ENCODE data around the gene NKX6-2. TPM values are rescaled to one million over a fixed set of nuclear protein-coding genes. Genes with fewer than 3 reads are reported as not detected.
"Not testable (repeated sequence)": the region's sequence is repeated elsewhere in the genome, so short reads cannot be mapped to it uniquely, and the experiment has no call there.

NKX6-2 gene
- total and polyA plus RNA-seq, 2 of the 8 experiments (the other 6 are each of a cell fraction or from before 2014, with no cell fraction given), result 0.06 TPM; not detected in 1

DNA sequence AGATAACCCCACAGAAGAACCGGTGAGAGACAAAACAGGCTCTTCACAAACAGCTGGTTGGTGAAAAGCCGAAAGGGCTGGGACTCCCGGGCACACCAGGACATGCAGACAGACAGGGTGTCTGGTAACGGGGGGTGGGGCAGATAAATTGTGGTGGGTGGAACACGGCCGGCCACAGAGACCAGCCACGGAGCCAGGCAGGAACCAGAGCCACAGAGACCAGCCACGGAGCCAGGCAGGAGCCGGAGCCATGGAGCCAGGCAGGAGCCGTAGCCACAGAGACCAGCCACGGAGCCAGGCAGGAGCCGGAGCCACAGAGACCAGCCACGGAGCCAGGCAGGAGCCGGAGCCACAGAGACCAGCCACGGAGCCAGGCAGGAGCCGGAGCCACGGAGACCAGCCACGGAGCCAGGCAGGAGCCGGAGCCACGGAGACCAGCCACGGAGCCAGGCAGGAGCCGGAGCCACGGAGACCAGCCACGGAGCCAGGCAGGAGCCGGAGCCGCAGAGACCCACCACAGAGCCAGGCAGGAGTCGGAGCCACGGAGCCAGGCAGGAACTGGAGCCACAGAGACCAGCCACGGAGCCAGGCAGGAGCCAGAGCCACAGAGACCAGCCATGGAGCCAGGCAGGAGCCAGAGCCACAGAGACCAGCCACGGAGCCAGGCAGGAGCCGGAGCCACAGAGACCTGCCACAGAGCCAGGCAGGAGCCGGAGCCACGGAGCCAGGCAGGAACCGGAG, 40.0 kb upstream of the NKX6-2 start:
- H2BK120ac ChIP-seq (replicated peaks; ENCODE audit: low read depth, low read length); H3K27me3 ChIP-seq (replicated peaks in 1 of 4; ENCODE audit: control insufficient read depth in 3 of 4, extremely low read depth in 1 of 4, insufficient read depth in 3 of 4, low read length in 3 of 4); H2BK12ac ChIP-seq (ENCODE audit: low read depth, low read length); H3K23me2 ChIP-seq (ENCODE audit: low read depth, low read length); FAIRE-seq; POLR2A ChIA-PET (ENCODE audit: partially characterized antibody); H3K79me1 ChIP-seq (ENCODE audit: low read depth, low read length); H2AFZ ChIP-seq (ENCODE audit: low read length); H3K36me3 ChIP-seq (ENCODE audit: control insufficient read depth in 2 of 4, insufficient read depth in 4 of 4, low read length in 3 of 4); H3K23ac ChIP-seq (ENCODE audit: insufficient read length); H3K4me2 ChIP-seq (ENCODE audit: insufficient read depth in 1 of 2, low read depth in 2 of 2, low read length in 2 of 2); DNase-seq (ENCODE audit: low read depth in 1 of 2, low spot score in 2 of 2); H4K8ac ChIP-seq (ENCODE audit: extremely low read depth, insufficient read depth, low read length); H3K4me1 ChIP-seq (replicated peaks in 1 of 4; ENCODE audit: control insufficient read depth in 3 of 4, insufficient read depth in 4 of 4, low read length in 3 of 4); H3K56ac ChIP-seq (replicated peaks; ENCODE audit: insufficient read length, low read depth, low read length); H2BK20ac ChIP-seq (ENCODE audit: low read length); H4K20me1 ChIP-seq (replicated peaks in 1 of 2; ENCODE audit: control insufficient read depth in 1 of 2, insufficient read depth in 2 of 2, low read length in 2 of 2); H4K5ac ChIP-seq (ENCODE audit: insufficient read length, low read depth, low read length); H3K14ac ChIP-seq (ENCODE audit: insufficient read length); H2AK5ac ChIP-seq (ENCODE audit: low read depth, low read length); H3K27ac ChIP-seq (ENCODE audit: low read depth, low read length); H3K18ac ChIP-seq (ENCODE audit: extremely low read depth, low read length); H2BK15ac ChIP-seq (ENCODE audit: low read length); H3K4ac ChIP-seq (replicated peaks; ENCODE audit: insufficient read length, low read depth, low read length); H3K4me3 ChIP-seq (ENCODE audit: extremely low read depth in 1 of 4, insufficient read depth in 2 of 4, low read depth in 3 of 4, low read length in 4 of 4); H2BK5ac ChIP-seq (ENCODE audit: low read depth, low read length); H4K91ac ChIP-seq (replicated peaks; ENCODE audit: insufficient read length, low read length); H3K79me2 ChIP-seq (ENCODE audit: control insufficient read depth in 1 of 2, insufficient read depth in 2 of 2, low read length in 2 of 2); H3K9ac ChIP-seq (replicated peaks in 1 of 4; ENCODE audit: extremely low read depth in 1 of 4, low read depth in 3 of 4, low read length in 3 of 4): not testable (repeated sequence)
- 0 out of 2 replicates have a peak, but pooled peaks have one; percentile 13 for TF ChIP-seq EGR1 (IDR thresholded peaks at IDR 0.05; ENCODE audit: borderline replicate concordance, low read depth, low read length)
- peaks cover 24 to 62% of the 10 kb centered on the region in 2 experiments for H3K9me3 ChIP-seq (ENCODE audit: insufficient read depth in 2 of 2, low read depth in 1 of 2, low read length in 1 of 2)
- CTCF ChIA-PET (ENCODE audit: partially characterized antibody), result interaction anchor here (0.9 kb wide), 1 partner anchor 171 kb away, joined by 4 read pairs; no protein-coding TSS in a partner anchor
- 82% methylated on average over 30 of the region's 34 CpGs; no CpG with 5 or more reads in 1 of the 2 experiments for WGBS, 2 experiments (ENCODE audit: extremely low coverage in 1 of 2, insufficient coverage in 1 of 2, insufficient read length in 1 of 2, insufficient replicate concordance in 2 of 2, low coverage in 1 of 2, low lambda C conversion rate in 2 of 2, missing lambda C conversion rate in 1 of 2)

All from H1 (cell line).